ENCODE results near the gene MATCAP1. TPM values are rescaled to one million over a fixed set of nuclear protein-coding genes. Genes with fewer than 3 reads are reported as not detected.

Gene MATCAP1
- polyA plus RNA-seq, 2 of the 4 experiments (the other 2 are of a cell fraction), result 7.5 to 20.8 TPM

GRCh38 chr16:67163999-67164558 is 19.7 kb downstream of the MATCAP1 start:
- Histone ChIP-seq H3K9me3 (no peaks in the 10 kb centered on the region), H3K27ac (no peak overlapping the region), H3K4me1 (peaks cover 6% of the 10 kb centered on the region), H3K4me2 (no peak overlapping the region), H3K4me3 (no peak overlapping the region)
- 89% methylated on average over 30 of the region's 34 CpGs for WGBS (ENCODE audit: missing lambda C conversion rate)
- no peak for FAIRE-seq
- no peak for TF ChIP-seq ESRRA (IDR thresholded peaks at IDR 0.05; ENCODE audit: borderline replicate concordance, low read length)
- TF ChIP-seq HOXB5 (CRISPR knock-in tag; IDR thresholded peaks at IDR 0.05), result no peak
- no peak for TF ChIP-seq ZNF302 (CRISPR knock-in tag; IDR thresholded peaks at IDR 0.05)
- no peak for TF ChIP-seq JUNB (IDR thresholded peaks at IDR 0.05)
- no peak for TF ChIP-seq HMGXB4 (CRISPR knock-in tag; IDR thresholded peaks at IDR 0.05; ENCODE audit: borderline replicate concordance)
- TF ChIP-seq NPAS2 (CRISPR knock-in tag; IDR thresholded peaks at IDR 0.05; ENCODE audit: borderline replicate concordance), result no peak
- TF ChIP-seq RNF2 (IDR thresholded peaks at IDR 0.05; ENCODE audit: borderline replicate concordance, low read depth), result no peak
- no peak for TF ChIP-seq BCL3 (IDR thresholded peaks at IDR 0.05)
- TF ChIP-seq BHLHE40 (IDR thresholded peaks at IDR 0.05; ENCODE audit: low read depth, low read length), result no peak
- no peak for ATAC-seq
- DNase-seq (ENCODE audit: low read depth in 1 of 2, low spot score in 1 of 2), result no peak
- ChIA-PET POLR2A (no interaction called here), CTCF (interaction anchor here (2.3 to 20.5 kb wide), 4 partner anchors 4 to 187 kb away, joined by 7 to 314 read pairs (median 174); partner anchors contain the start of genes B3GNT9, FBXL8, HSF4 and NOL3)

GRCh38 chr16:67163164-67163998 is 20.4 kb downstream of the MATCAP1 start:
- no peak overlapping the region for H3K27ac ChIP-seq
- H3K9me3 ChIP-seq, result no peaks in the 10 kb centered on the region
- peaks cover 10% of the 10 kb centered on the region; the same call in 2 of the 3 replicates for H3K4me1 ChIP-seq
- H3K4me2 ChIP-seq, result no peak overlapping the region
- TF ChIP-seq KDM5A (IDR thresholded peaks at IDR 0.05) (no peak), MYC (IDR thresholded peaks at IDR 0.05; ENCODE audit: borderline replicate concordance, low read length) (no peak), KDM1A (IDR thresholded peaks at IDR 0.05; ENCODE audit: low read depth) (no peak), BCL3 (IDR thresholded peaks at IDR 0.05) (no peak), JUN (IDR thresholded peaks at IDR 0.05) (no peak), BHLHE40 (IDR thresholded peaks at IDR 0.05; ENCODE audit: low read depth, low read length) (no peak), ELK1 (IDR thresholded peaks at IDR 0.05; ENCODE audit: low read depth, low read length) (no peak), NFE2L2 (conservative IDR thresholded peaks at IDR 0.05; ENCODE audit: low read length) (no peak), EP300 (IDR thresholded peaks at IDR 0.05) (no peak), PHF8 (IDR thresholded peaks at IDR 0.05; ENCODE audit: borderline replicate concordance, low read depth) (no peak), HEYL (CRISPR knock-in tag; IDR thresholded peaks at IDR 0.05) (no peak), HOXB5 (CRISPR knock-in tag; IDR thresholded peaks at IDR 0.05) (no peak), SMC3 (IDR thresholded peaks at IDR 0.05) (no peak), NR3C1 (IDR thresholded peaks at IDR 0.05) (no peak), ZFP36 (IDR thresholded peaks at IDR 0.05; ENCODE audit: borderline replicate concordance, partially characterized antibody) (no peak)
- no peak for FAIRE-seq
- ChIA-PET CTCF (interaction anchor here (1.5 to 20.5 kb wide), 6 partner anchors 5 to 186 kb away, joined by 4 to 314 read pairs (median 20); partner anchors contain the start of genes B3GNT9, FBXL8, HSF4 and NOL3), POLR2A (no interaction called here)
- 97% methylated on average over 99 of the region's 99 CpGs for WGBS (ENCODE audit: missing lambda C conversion rate)
- no peak for ATAC-seq
- no peak for DNase-seq (ENCODE audit: low read depth in 1 of 2, low spot score in 1 of 2)
- H3K4me3 ChIP-seq, result no peak overlapping the region
